HL-60 (cell line): Measurements from ENCODE around the gene HSPB1.

Experiments
- DNase-seq, 2 experiments: peaks; one replicate each; pipeline ENCODE4 v3.0.0-alpha.2; 2010 to 2020; ENCODE audit warnings: low read depth in 1 of 2, low spot score in 1 of 2
- H3K27ac ChIP-seq: fragments of 250-450 bp; sonication (Bioruptor Pico); replicated peaks from 2 replicates; pipeline ENCODE4 v1.5.1; 2020; ENCODE audit warnings: mild to moderate bottlenecking, moderate library complexity
- H3K27me3 ChIP-seq: fragments of 250-450 bp; sonication (Bioruptor Pico); 2 replicates; pipeline ENCODE4 v1.5.1; 2021; ENCODE audit warnings: mild to moderate bottlenecking, moderate library complexity; ENCODE audit not compliant: insufficient read depth, poor library complexity, severe bottlenecking
- H3K4me3 ChIP-seq: replicated peaks from 2 replicates; pipeline ENCODE4 v1.5.1; 2011; ENCODE audit warnings: mild to moderate bottlenecking, control low read depth, low read length; ENCODE audit not compliant: insufficient read depth
- CTCF ChIP-seq: IDR thresholded peaks from one replicate; pipeline ENCODE4 v1.5.1; 2011; ENCODE audit warnings: low read length, control low read depth, inconsistent platforms; ENCODE audit not compliant: insufficient read depth
- GABPA ChIP-seq: IDR thresholded peaks from 2 replicates; pipeline ENCODE4 v1.6.1; 2012; ENCODE audit warnings: low read depth
- POLR2AphosphoS5 ChIP-seq: IDR thresholded peaks from 2 replicates; pipeline ENCODE4 v1.6.1; 2012; ENCODE audit warnings: low read depth
- SPI1 ChIP-seq: IDR thresholded peaks from 2 replicates; pipeline ENCODE4 v1.6.1; 2012; ENCODE audit warnings: low read depth, mild to moderate bottlenecking, borderline replicate concordance
- TF ChIP-seq, protein P1 (sequence below): IDR thresholded peaks from 2 replicates; pipeline ENCODE4 v1.6.1; 2012; ENCODE audit warnings: low read depth; ENCODE audit not compliant: insufficient replicate concordance

Gene HSPB1

DNA sequence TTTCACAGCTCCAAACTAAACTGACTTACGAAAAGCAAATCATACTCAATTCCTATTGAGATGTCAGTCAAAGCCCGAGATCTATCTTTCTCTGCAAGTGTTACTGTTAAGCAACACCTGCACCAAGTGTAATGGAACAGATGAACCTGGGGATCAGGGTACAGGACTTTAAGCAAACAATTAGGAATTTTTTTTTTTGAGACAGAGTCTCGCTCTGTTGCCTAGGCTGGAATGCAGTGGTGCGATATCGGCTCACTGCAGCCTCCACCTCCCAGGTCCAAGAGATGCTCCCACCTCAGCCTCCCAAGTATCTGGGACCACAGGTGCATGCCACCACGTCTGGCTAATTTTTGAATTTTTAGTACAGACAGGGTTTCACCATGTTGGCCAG, 41.5 kb downstream of the HSPB1 start:
- Histone ChIP-seq H3K27me3 (no peaks in the 10 kb centered on the region), H3K4me3 (no peak overlapping the region), H3K27ac (no peak overlapping the region)
- TF ChIP-seq CTCF (no peak), POLR2AphosphoS5 (no peak), SPI1 (no peak), GABPA (no peak)
- TF ChIP-seq, protein P1, sequence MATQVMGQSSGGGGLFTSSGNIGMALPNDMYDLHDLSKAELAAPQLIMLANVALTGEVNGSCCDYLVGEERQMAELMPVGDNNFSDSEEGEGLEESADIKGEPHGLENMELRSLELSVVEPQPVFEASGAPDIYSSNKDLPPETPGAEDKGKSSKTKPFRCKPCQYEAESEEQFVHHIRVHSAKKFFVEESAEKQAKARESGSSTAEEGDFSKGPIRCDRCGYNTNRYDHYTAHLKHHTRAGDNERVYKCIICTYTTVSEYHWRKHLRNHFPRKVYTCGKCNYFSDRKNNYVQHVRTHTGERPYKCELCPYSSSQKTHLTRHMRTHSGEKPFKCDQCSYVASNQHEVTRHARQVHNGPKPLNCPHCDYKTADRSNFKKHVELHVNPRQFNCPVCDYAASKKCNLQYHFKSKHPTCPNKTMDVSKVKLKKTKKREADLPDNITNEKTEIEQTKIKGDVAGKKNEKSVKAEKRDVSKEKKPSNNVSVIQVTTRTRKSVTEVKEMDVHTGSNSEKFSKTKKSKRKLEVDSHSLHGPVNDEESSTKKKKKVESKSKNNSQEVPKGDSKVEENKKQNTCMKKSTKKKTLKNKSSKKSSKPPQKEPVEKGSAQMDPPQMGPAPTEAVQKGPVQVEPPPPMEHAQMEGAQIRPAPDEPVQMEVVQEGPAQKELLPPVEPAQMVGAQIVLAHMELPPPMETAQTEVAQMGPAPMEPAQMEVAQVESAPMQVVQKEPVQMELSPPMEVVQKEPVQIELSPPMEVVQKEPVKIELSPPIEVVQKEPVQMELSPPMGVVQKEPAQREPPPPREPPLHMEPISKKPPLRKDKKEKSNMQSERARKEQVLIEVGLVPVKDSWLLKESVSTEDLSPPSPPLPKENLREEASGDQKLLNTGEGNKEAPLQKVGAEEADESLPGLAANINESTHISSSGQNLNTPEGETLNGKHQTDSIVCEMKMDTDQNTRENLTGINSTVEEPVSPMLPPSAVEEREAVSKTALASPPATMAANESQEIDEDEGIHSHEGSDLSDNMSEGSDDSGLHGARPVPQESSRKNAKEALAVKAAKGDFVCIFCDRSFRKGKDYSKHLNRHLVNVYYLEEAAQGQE: no peak
- no peak for DNase-seq

DNA sequence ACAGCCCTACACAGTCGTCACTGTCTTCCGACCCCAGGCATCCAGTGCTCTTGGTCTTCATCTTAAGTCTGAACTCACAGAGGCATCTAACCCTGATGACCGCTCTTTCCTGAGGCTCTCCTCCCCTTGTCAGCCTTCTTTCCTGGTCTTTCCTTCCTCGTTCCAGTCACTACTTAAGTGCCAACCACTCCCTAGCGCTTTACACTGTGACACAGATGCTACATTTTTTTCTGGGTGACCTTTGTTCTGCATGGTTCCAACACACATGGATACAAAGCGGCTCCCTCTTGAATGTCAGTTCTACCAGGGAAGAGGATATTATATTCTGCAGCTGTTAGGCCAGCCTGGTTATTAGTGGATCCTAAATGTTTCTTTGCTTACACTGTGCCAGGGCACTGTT, 43.6 kb downstream of the HSPB1 start:
- H3K27ac ChIP-seq: no peak overlapping the region
- H3K4me3 ChIP-seq: no peak overlapping the region
- TF ChIP-seq GABPA: no peak
- no peak for TF ChIP-seq SPI1
- TF ChIP-seq, protein P1: no peak
- DNase-seq: no peak
- H3K27me3 ChIP-seq: no peaks in the 10 kb centered on the region

DNA sequence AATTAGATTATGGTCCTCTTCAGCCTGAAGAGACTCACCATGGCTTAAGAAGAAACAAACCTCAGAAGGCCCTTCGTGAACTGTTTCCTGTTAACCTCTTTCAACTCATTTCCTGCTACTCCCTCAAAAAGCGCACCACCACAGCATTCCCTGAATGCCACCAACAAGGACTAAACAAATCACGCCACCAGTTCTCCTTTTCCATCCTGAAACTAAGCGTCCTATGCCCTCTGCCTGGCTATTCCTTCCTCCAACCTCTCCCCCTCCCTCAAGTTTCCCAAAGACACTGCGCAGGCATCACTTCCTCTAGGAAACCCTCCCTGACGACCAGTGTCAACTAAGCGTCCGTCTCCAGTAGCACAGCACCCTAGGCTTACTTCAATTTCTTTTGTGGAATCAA, 44.3 kb downstream of the HSPB1 start:
- Histone ChIP-seq H3K27ac (no peak overlapping the region), H3K4me3 (no peak overlapping the region), H3K27me3 (no peaks in the 10 kb centered on the region)
- no peak for TF ChIP-seq CTCF
- TF ChIP-seq GABPA: no peak
- TF ChIP-seq SPI1: no peak
- TF ChIP-seq, protein P1: no peak
- TF ChIP-seq POLR2AphosphoS5: no peak
- DNase-seq: no peak

DNA sequence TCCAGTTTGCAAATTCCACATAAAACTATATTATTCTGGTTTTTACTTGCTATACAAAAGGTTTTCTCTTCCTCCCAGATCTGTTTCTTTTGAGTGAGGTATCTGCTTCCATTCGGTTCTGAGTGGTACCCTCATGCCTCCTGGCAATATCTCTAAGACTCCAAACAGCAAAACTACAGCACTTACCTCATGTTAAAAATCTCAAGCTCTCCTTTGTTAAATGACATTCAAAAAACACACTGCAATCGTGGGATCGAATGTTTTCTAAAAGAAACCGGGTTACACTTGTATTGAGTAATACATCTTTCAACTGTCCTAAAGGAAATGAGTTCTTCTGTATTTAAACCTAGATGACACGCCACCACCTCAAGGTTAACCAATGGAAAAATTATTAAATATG, 45.2 kb downstream of the HSPB1 start:
- Histone ChIP-seq H3K27me3 (no peaks in the 10 kb centered on the region), H3K27ac (peak overlapping the region; percentile 27; the same call in 1 of the 2 replicates), H3K4me3 (no peak overlapping the region)
- no peak for DNase-seq
- TF ChIP-seq GABPA: no peak
- no peak for TF ChIP-seq SPI1
- TF ChIP-seq, protein P1: no peak
- TF ChIP-seq POLR2AphosphoS5: no peak
- TF ChIP-seq CTCF: no peak
